ENCODE results near the gene CORO1C.

DNA sequence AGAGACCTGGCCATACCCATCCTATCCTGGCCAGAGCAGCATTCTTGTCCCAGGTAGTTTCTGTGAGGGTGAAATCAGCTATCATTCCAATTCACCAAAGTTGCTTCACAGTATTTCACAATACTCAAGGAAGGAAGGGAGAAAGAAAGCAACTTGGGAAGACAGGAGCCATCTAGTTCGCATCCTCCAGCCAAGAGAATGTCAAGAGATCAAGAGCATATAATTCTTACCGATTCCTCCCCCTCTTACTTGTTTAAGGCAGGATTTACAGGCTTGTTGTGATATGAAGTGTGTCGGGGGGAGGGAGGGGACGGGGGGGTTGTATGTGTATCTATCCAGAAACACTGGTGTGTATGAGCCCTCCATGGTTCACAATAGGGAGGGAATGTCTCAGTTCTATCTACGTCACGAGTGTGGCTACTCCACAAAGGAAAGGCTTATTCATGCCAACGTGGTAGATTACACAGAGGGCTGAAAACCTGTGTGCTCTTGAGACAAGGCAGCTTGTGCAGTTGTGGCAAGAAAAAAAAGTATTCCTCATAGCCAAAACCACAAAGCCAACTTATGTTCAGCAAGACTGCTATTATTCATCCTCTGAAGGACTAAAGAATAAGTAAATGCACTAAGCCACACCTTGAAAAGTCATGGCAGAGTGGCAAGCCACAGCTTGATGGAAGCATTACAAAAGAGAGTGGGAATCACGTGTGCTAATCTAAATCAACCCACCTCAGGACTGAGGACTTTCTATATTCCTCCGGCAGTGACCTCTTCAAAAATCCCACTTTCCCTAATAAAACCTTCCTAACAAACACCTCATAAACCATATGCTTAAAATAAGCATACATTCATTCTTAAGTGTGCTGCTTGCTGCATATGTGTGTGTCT lies 35.0 kb downstream of the CORO1C start:
- no peak for TF ChIP-seq POLR2AphosphoS5 (IDR thresholded peaks at IDR 0.05)
- TF ChIP-seq POLR2A (IDR thresholded peaks at IDR 0.05) = no peak
- TF ChIP-seq CTCF (IDR thresholded peaks at IDR 0.05 in 8 of 11, conservative IDR thresholded peaks at IDR 0.05 in 3 of 11) = no peak

Data from spleen (tissue), 7 donors.